ENCODE data around the gene TREX2. TPM values are rescaled to one million over a fixed set of nuclear protein-coding genes. Genes with fewer than 3 reads are reported as not detected.

TREX2 gene
- total and polyA plus RNA-seq, 2 donors (not counting 1 experiment from before 2014, with no cell fraction given), result 3.3 to 3.8 TPM

DNA sequence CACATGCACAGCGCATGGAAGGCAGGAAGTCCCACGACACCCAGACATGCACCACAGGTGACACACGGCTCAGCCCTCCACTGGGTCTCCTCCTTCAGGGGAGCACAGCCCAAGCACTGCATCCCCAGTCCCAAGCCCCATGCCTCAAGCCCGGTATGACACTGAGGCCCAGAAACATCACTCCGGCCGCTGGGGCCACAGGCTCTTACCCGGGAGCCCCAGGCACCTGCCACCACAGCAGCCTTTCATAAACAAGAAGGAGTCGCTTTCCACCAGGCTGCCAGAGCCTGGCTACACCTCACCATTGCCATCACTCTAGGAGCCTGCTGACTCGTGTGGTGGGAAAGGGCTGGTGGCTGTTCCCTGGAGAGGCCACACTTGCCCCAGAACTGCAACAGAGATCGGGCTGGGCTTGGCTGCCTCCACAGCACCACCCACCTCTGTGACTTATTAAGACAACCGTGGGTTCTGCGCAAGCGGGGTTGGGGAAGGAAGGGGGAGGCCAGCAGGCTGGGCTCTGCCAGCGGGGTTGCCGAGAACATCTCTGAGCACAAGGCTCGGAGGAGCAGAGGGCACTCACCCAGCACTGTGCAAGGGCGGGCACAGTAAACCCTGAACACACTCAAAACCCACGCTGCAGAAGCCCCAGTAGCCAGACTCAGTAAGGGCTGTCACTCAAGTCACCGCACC, 20.0 kb upstream of the TREX2 start:
- no peak for ATAC-seq (ENCODE audit: low read depth)
- H3K79me2 ChIP-seq (ENCODE audit: control insufficient read depth, insufficient read depth, low read length), result peaks cover 28% of the 10 kb centered on the region
- 95% methylated on average over 3 of the region's 19 CpGs for WGBS (ENCODE audit: insufficient coverage)
- ChIA-PET CTCF (no interaction called here), POLR2A (no interaction called here)
- no peaks in the 10 kb centered on the region for H3K27me3 Mint-ChIP-seq
- no peaks in the 10 kb centered on the region for H3K9me3 ChIP-seq (ENCODE audit: control extremely low read depth in 1 of 3, control insufficient read depth in 2 of 3, insufficient read depth in 1 of 3, low read length in 2 of 3)
- H3K4me1 Mint-ChIP-seq, result peaks cover 11% of the 10 kb centered on the region
- intact Hi-C loops (cut with micrococcal nuclease), result no loop called here
- DNase-seq, result no peak
- no peak for TF ChIP-seq EZH2 (IDR thresholded peaks at IDR 0.05; ENCODE audit: borderline replicate concordance, insufficient read depth, low read depth, low read length, poor library complexity, severe bottlenecking)
- no peak for TF ChIP-seq CTCF (IDR thresholded peaks at IDR 0.05)
- no peaks in the 10 kb centered on the region for H4K20me1 ChIP-seq (ENCODE audit: control insufficient read depth, insufficient read depth, low read length, poor library complexity, severe bottlenecking)
- H3K9ac ChIP-seq (ENCODE audit: low read length), result no peak overlapping the region
- H3K4me3 ChIP-seq (ENCODE audit: control extremely low read depth in 1 of 5, extremely low read depth in 1 of 5, insufficient read depth in 1 of 5, low read depth in 2 of 5, low read length in 4 of 5), result no peak overlapping the region
- no peaks in the 10 kb centered on the region for H3K27me3 ChIP-seq (replicated peaks in 1 of 4; ENCODE audit: control extremely low read depth in 1 of 4, control insufficient read depth in 3 of 4, insufficient read depth in 4 of 4, low read length in 3 of 4)
- H3K4me3 Mint-ChIP-seq, result no peak overlapping the region
- H3K4me1 ChIP-seq (ENCODE audit: control insufficient read depth in 2 of 2, insufficient read depth in 2 of 2, low read length in 2 of 2), result peaks cover 5 to 8% of the 10 kb centered on the region in 2 donors
- H3K27ac Mint-ChIP-seq, result no peak overlapping the region
- H3K27ac ChIP-seq (ENCODE audit: low read length in 2 of 2), result no peak overlapping the region
- H2AFZ ChIP-seq (ENCODE audit: insufficient read depth, low read depth, low read length, poor library complexity, severe bottlenecking), result no peak overlapping the region
- peaks cover 0 to 4% of the 10 kb centered on the region in 2 experiments for H3K36me3 ChIP-seq (replicated peaks in 1 of 2; ENCODE audit: control extremely low read depth in 1 of 2, control insufficient read depth in 1 of 2, extremely low read depth in 1 of 2, insufficient read depth in 2 of 2, low read length in 1 of 2)
- no peak overlapping the region for H3K4me2 ChIP-seq (replicated peaks; ENCODE audit: low read depth, low read length, poor library complexity, severe bottlenecking)
- H3K9me3 Mint-ChIP-seq (ENCODE audit: insufficient read depth), result no peaks in the 10 kb centered on the region

GRCh38 chrX:153464116-153464515, 18.3 kb upstream of the TREX2 start:
- intact Hi-C loops (cut with micrococcal nuclease), result no loop called here
- no peak overlapping the region for H3K4me3 Mint-ChIP-seq
- ChIA-PET CTCF (no interaction called here), POLR2A (no interaction called here)
- TF ChIP-seq EZH2 (IDR thresholded peaks at IDR 0.05; ENCODE audit: borderline replicate concordance, insufficient read depth, low read depth, low read length, poor library complexity, severe bottlenecking), result no peak
- TF ChIP-seq CTCF (IDR thresholded peaks at IDR 0.05), result no peak
- Histone ChIP-seq H3K4me3 (ENCODE audit: control extremely low read depth in 1 of 5, extremely low read depth in 1 of 5, insufficient read depth in 1 of 5, low read depth in 2 of 5, low read length in 4 of 5) (no peak overlapping the region), H3K27ac (ENCODE audit: low read length in 2 of 2) (no peak overlapping the region), H3K4me2 (replicated peaks; ENCODE audit: low read depth, low read length, poor library complexity, severe bottlenecking) (no peak overlapping the region), H3K27me3 (replicated peaks in 1 of 4; ENCODE audit: control extremely low read depth in 1 of 4, control insufficient read depth in 3 of 4, insufficient read depth in 4 of 4, low read length in 3 of 4) (no peaks in the 10 kb centered on the region), H3K36me3 (replicated peaks in 1 of 2; ENCODE audit: control extremely low read depth in 1 of 2, control insufficient read depth in 1 of 2, extremely low read depth in 1 of 2, insufficient read depth in 2 of 2, low read length in 1 of 2) (peaks cover 0 to 4% of the 10 kb centered on the region in 2 experiments), H3K79me2 (ENCODE audit: control insufficient read depth, insufficient read depth, low read length) (peaks cover 23% of the 10 kb centered on the region), H2AFZ (ENCODE audit: insufficient read depth, low read depth, low read length, poor library complexity, severe bottlenecking) (no peak overlapping the region), H3K9ac (ENCODE audit: low read length) (no peak overlapping the region), H3K9me3 (ENCODE audit: control extremely low read depth in 1 of 3, control insufficient read depth in 2 of 3, insufficient read depth in 1 of 3, low read length in 2 of 3) (no peaks in the 10 kb centered on the region), H3K4me1 (ENCODE audit: control insufficient read depth in 2 of 2, insufficient read depth in 2 of 2, low read length in 2 of 2) (no peaks in the 10 kb centered on the region), H4K20me1 (ENCODE audit: control insufficient read depth, insufficient read depth, low read length, poor library complexity, severe bottlenecking) (no peaks in the 10 kb centered on the region)
- DNase-seq (no peak), ATAC-seq (ENCODE audit: low read depth) (no peak)
- H3K9me3 Mint-ChIP-seq (ENCODE audit: insufficient read depth), result no peaks in the 10 kb centered on the region
- H3K27me3 Mint-ChIP-seq, result no peaks in the 10 kb centered on the region
- H3K4me1 Mint-ChIP-seq, result peaks cover 7% of the 10 kb centered on the region
- no peak overlapping the region for H3K27ac Mint-ChIP-seq
- 80% methylated on average over 1 of the region's 5 CpGs for WGBS (ENCODE audit: insufficient coverage)
